Calu3 (cell line): ENCODE data around the gene PSME3IP1. TPM values are rescaled to one million over a fixed set of nuclear protein-coding genes. Genes with fewer than 3 reads are reported as not detected.

ENCODE experiments used
- BruUV-seq: library from RNA; stranded (reverse); fragments of 400-500 nt; replicated peaks from 2 replicates; lab custom pipeline; 2021; lab: Mats Ljungman, UMichigan
- CTCF ChIA-PET: fragments of 300-600 bp; sonication (Branson Sonifier 250); formaldehyde crosslinking; loops from one replicate; lab custom pipeline; 2022; ENCODE audit warnings: antibody characterized with exemption; lab: Charles Lee
- DNase-seq: peaks from one replicate; pipeline ENCODE4 v3.0.0; 2022
- H3K27ac Mint-ChIP-seq: one replicate; pipeline ENCODE4 v1.8.0; 2022; ENCODE audit warnings: mixed read lengths; ENCODE audit not compliant: unreplicated experiment
- H3K27me3 Mint-ChIP-seq: one replicate; pipeline ENCODE4 v1.8.0; 2022; ENCODE audit warnings: mixed read lengths; ENCODE audit not compliant: unreplicated experiment
- H3K36me3 Mint-ChIP-seq: one replicate; pipeline ENCODE4 v1.8.0; 2022; ENCODE audit warnings: mild to moderate bottlenecking, moderate library complexity, mixed read lengths; ENCODE audit not compliant: insufficient read depth, unreplicated experiment
- H3K4me1 Mint-ChIP-seq: one replicate; pipeline ENCODE4 v1.8.0; 2022; ENCODE audit warnings: mild to moderate bottlenecking, low read depth, mixed read lengths; ENCODE audit not compliant: unreplicated experiment
- H3K4me3 Mint-ChIP-seq: one replicate; pipeline ENCODE4 v1.8.0; 2022; ENCODE audit warnings: mild to moderate bottlenecking, low read depth, moderate library complexity, mixed read lengths; ENCODE audit not compliant: unreplicated experiment
- H3K9me3 Mint-ChIP-seq: one replicate; pipeline ENCODE4 v1.8.0; 2022; ENCODE audit warnings: low read depth, mixed read lengths; ENCODE audit not compliant: unreplicated experiment
- CTCF ChIP-seq: fragments of 200-600 bp; IDR thresholded peaks from one replicate; pipeline ENCODE4 v1.8.0; 2022; ENCODE audit warnings: antibody characterized with exemption; ENCODE audit not compliant: unreplicated experiment
- intact Hi-C: fragments of 100-400 bp; cut with micrococcal nuclease; formaldehyde crosslinking; loops from one replicate; pipeline ENCODE4 v1.10.0; 2022; ENCODE audit not compliant: unreplicated experiment
- total RNA-seq: library from RNA; stranded (reverse); gene quantifications from 2 replicates; pipeline ENCODE4 v1.2.3, GENCODE V29; 2022

The PSME3IP1 gene
- total RNA-seq, 1 experiment from 2014 or later = 171 TPM

GRCh38 chr16:57150682-57151330, 35.0 kb downstream of the PSME3IP1 start:
- no TSS peak for BruUV-seq
- Mint-ChIP-seq H3K4me1 (no peaks in the 10 kb centered on the region), H3K36me3 (peaks cover 16% of the 10 kb centered on the region), H3K27ac (no peak overlapping the region), H3K9me3 (no peaks in the 10 kb centered on the region), H3K27me3 (no peaks in the 10 kb centered on the region), H3K4me3 (no peak overlapping the region)
- no peak for DNase-seq
- CTCF ChIA-PET = interaction anchor here (0.6 kb wide), 1 partner anchor 35 kb away, joined by 3 read pairs; the partner anchor contains the start of gene PSME3IP1
- no peak for TF ChIP-seq CTCF
- intact Hi-C loops = no loop called here

GRCh38 chr16:57149391-57149790, 36.4 kb downstream of the PSME3IP1 start:
- H3K27ac Mint-ChIP-seq = no peak overlapping the region
- CTCF ChIA-PET = no interaction called here
- intact Hi-C loops = no loop called here

GRCh38 chr16:57148481-57148880, 37.4 kb downstream of the PSME3IP1 start:
- H3K27ac Mint-ChIP-seq = peak overlapping the region; percentile 2
- H3K27me3 Mint-ChIP-seq = no peaks in the 10 kb centered on the region
- CTCF ChIA-PET = no interaction called here
- H3K4me1 Mint-ChIP-seq = no peaks in the 10 kb centered on the region
- peaks cover 6% of the 10 kb centered on the region for H3K36me3 Mint-ChIP-seq
- no peak for TF ChIP-seq CTCF
- intact Hi-C loops = no loop called here
- no peak for DNase-seq
- BruUV-seq = no TSS peak
- H3K9me3 Mint-ChIP-seq = no peaks in the 10 kb centered on the region
- H3K4me3 Mint-ChIP-seq = no peak overlapping the region

More at GRCh38 chr16:57149391-57149790, 36.4 kb downstream of the PSME3IP1 start:
- Mint-ChIP-seq H3K4me3 (no peak overlapping the region), H3K9me3 (no peaks in the 10 kb centered on the region), H3K4me1 (no peaks in the 10 kb centered on the region), H3K27me3 (no peaks in the 10 kb centered on the region), H3K36me3 (peaks cover 14% of the 10 kb centered on the region)
- BruUV-seq = no TSS peak
- no peak for TF ChIP-seq CTCF
- no peak for DNase-seq

GRCh38 chr16:57147381-57148221, 38.2 kb downstream of the PSME3IP1 start:
- Mint-ChIP-seq H3K9me3 (no peaks in the 10 kb centered on the region), H3K4me1 (no peaks in the 10 kb centered on the region), H3K27me3 (no peaks in the 10 kb centered on the region), H3K4me3 (no peak overlapping the region), H3K36me3 (peaks cover 6% of the 10 kb centered on the region), H3K27ac (no peak overlapping the region)
- no peak for DNase-seq
- CTCF ChIA-PET = no interaction called here
- no peak for TF ChIP-seq CTCF
- intact Hi-C loops = no loop called here
- BruUV-seq = no TSS peak
